Activated CD8-positive, alpha-beta T cell treated with anti-CD3 and anti-CD28 coated beads, Interleukin-2, amount 10 ng/mL, durations not matched to agents 7 days and 5 days (primary cell): Measurements from ENCODE around the gene FLT1. TPM values are rescaled to one million over a fixed set of nuclear protein-coding genes. Genes with fewer than 3 reads are reported as not detected.

ENCODE experiments used
- ATAC-seq: fragments of 150-1000 bp; cut with Tn5 transposase; one replicate; pipeline ENCODE4 v1.10.0; 2021; ENCODE audit warnings: moderate library complexity
- CTCF ChIA-PET: fragments of 350-600 bp; sonication (Branson Sonifier 250); formaldehyde crosslinking; loops from one replicate; lab custom pipeline; 2021; ENCODE audit warnings: antibody characterized with exemption; lab: Charles Lee
- POLR2A ChIA-PET: fragments of 350-600 bp; sonication (Branson Sonifier 250); formaldehyde crosslinking; loops from one replicate; lab custom pipeline; 2021; ENCODE audit warnings: antibody characterized with exemption; lab: Charles Lee
- DNase-seq: peaks from one replicate; pipeline ENCODE4 v3.0.0-alpha.2; 2020
- H3K27ac Mint-ChIP-seq: one replicate; pipeline ENCODE4 v1.8.0; 2021; ENCODE audit warnings: mild to moderate bottlenecking, mixed read lengths
- H3K27me3 Mint-ChIP-seq: one replicate; pipeline ENCODE4 v1.8.0; 2021; ENCODE audit warnings: low read depth, mixed read lengths
- H3K36me3 Mint-ChIP-seq: one replicate; pipeline ENCODE4 v1.8.0; 2021; ENCODE audit warnings: low read depth, mixed read lengths
- H3K4me1 Mint-ChIP-seq: one replicate; pipeline ENCODE4 v1.8.0; 2021; ENCODE audit warnings: low read depth, mixed read lengths
- H3K4me3 Mint-ChIP-seq: one replicate; pipeline ENCODE4 v1.8.0; 2021; ENCODE audit warnings: mild to moderate bottlenecking, mixed read lengths
- H3K9me3 Mint-ChIP-seq: one replicate; pipeline ENCODE4 v1.8.0; 2022; ENCODE audit warnings: mixed read lengths; ENCODE audit not compliant: insufficient read depth
- total RNA-seq, 2 experiments: library from RNA; stranded (reverse); gene quantifications; one replicate each; pipeline ENCODE4 v1.2.3, GENCODE V29; 2021

The FLT1 gene
- total RNA-seq, 2 experiments from 2014 or later = 0.95 to 1.3 TPM

- CTCF ChIA-PET = no interaction called here
- Mint-ChIP-seq H3K36me3 (no peaks in the 10 kb centered on the region), H3K9me3 (no peaks in the 10 kb centered on the region), H3K4me3 (no peak overlapping the region), H3K4me1 (peaks cover 5% of the 10 kb centered on the region), H3K27ac (no peak overlapping the region), H3K27me3 (peaks cover 32% of the 10 kb centered on the region)
- POLR2A ChIA-PET = no interaction called here
- ATAC-seq (no peak), DNase-seq (no peak)
Measured at GRCh38 chr13:28522871-28523270, 27.9 kb upstream of the FLT1 start.

- DNase-seq = no peak
- no peaks in the 10 kb centered on the region for H3K36me3 Mint-ChIP-seq
- no peak for ATAC-seq
- H3K4me1 Mint-ChIP-seq = no peaks in the 10 kb centered on the region
- POLR2A ChIA-PET = no interaction called here
- peaks cover 34% of the 10 kb centered on the region for H3K27me3 Mint-ChIP-seq
- H3K27ac Mint-ChIP-seq = no peak overlapping the region
- H3K4me3 Mint-ChIP-seq = no peak overlapping the region
- no peaks in the 10 kb centered on the region for H3K9me3 Mint-ChIP-seq
- CTCF ChIA-PET = no interaction called here
Measured at GRCh38 chr13:28513745-28514144, 18.8 kb upstream of the FLT1 start.

GRCh38 chr13:28510542-28510941 is 15.6 kb upstream of the FLT1 start:
- no peak overlapping the region for H3K27ac Mint-ChIP-seq
- ATAC-seq (no peak), DNase-seq (no peak)
- H3K4me1 Mint-ChIP-seq = peaks cover 5% of the 10 kb centered on the region
- no peaks in the 10 kb centered on the region for H3K9me3 Mint-ChIP-seq
- H3K36me3 Mint-ChIP-seq = no peaks in the 10 kb centered on the region
- H3K4me3 Mint-ChIP-seq = no peak overlapping the region
- H3K27me3 Mint-ChIP-seq = peaks cover 24% of the 10 kb centered on the region
- POLR2A ChIA-PET = no interaction called here
- CTCF ChIA-PET = no interaction called here

- peaks cover 24% of the 10 kb centered on the region for H3K27me3 Mint-ChIP-seq
- DNase-seq (no peak), ATAC-seq (no peak)
- no peaks in the 10 kb centered on the region for H3K9me3 Mint-ChIP-seq
- no peaks in the 10 kb centered on the region for H3K36me3 Mint-ChIP-seq
- POLR2A ChIA-PET = no interaction called here
- H3K27ac Mint-ChIP-seq = no peak overlapping the region
- peaks cover 9% of the 10 kb centered on the region for H3K4me1 Mint-ChIP-seq
- no peak overlapping the region for H3K4me3 Mint-ChIP-seq
- CTCF ChIA-PET = no interaction called here
Measured at GRCh38 chr13:28510066-28510465, 15.1 kb upstream of the FLT1 start.

- DNase-seq = no peak
- CTCF ChIA-PET = interaction anchor here (0.9 to 1.1 kb wide), 2 partner anchors 100 to 180 kb away, joined by 3 read pairs; no protein-coding TSS in a partner anchor
- Mint-ChIP-seq H3K36me3 (no peaks in the 10 kb centered on the region), H3K27ac (peak overlapping the region; percentile 5), H3K9me3 (no peaks in the 10 kb centered on the region), H3K27me3 (peaks cover 16% of the 10 kb centered on the region), H3K4me1 (peaks cover 11% of the 10 kb centered on the region), H3K4me3 (no peak overlapping the region)
- ATAC-seq = peak; percentile 49
- POLR2A ChIA-PET = no interaction called here
Measured at GRCh38 chr13:28505543-28506135, 10.7 kb upstream of the FLT1 start.

- H3K9me3 Mint-ChIP-seq = no peaks in the 10 kb centered on the region
- CTCF ChIA-PET = interaction anchor here (0.9 kb wide), 1 partner anchor 179 kb away, joined by 4 read pairs; no protein-coding TSS in a partner anchor
- DNase-seq = no peak
- H3K4me1 Mint-ChIP-seq = peaks cover 11% of the 10 kb centered on the region
- H3K4me3 Mint-ChIP-seq = no peak overlapping the region
- peaks cover 11% of the 10 kb centered on the region for H3K27me3 Mint-ChIP-seq
- no peak overlapping the region for H3K27ac Mint-ChIP-seq
- POLR2A ChIA-PET = no interaction called here
- ATAC-seq = no peak
- no peaks in the 10 kb centered on the region for H3K36me3 Mint-ChIP-seq
Measured at GRCh38 chr13:28503182-28503967, 8.4 kb upstream of the FLT1 start.

GRCh38 chr13:28501547-28501946 is 6.6 kb upstream of the FLT1 start:
- H3K9me3 Mint-ChIP-seq = no peaks in the 10 kb centered on the region
- DNase-seq (no peak), ATAC-seq (no peak)
- H3K27ac Mint-ChIP-seq = no peak overlapping the region
- no peak overlapping the region for H3K4me3 Mint-ChIP-seq
- CTCF ChIA-PET = no interaction called here
- no peaks in the 10 kb centered on the region for H3K36me3 Mint-ChIP-seq
- H3K27me3 Mint-ChIP-seq = peaks cover 27% of the 10 kb centered on the region
- POLR2A ChIA-PET = no interaction called here
- H3K4me1 Mint-ChIP-seq = peaks cover 15% of the 10 kb centered on the region

- H3K4me3 Mint-ChIP-seq = no peak overlapping the region
- POLR2A ChIA-PET = no interaction called here
Measured at GRCh38 chr13:28499609-28500008, 4.7 kb upstream of the FLT1 start.

GRCh38 chr13:28498481-28499115 is 3.7 kb upstream of the FLT1 start:
- H3K36me3 Mint-ChIP-seq = no peaks in the 10 kb centered on the region
- H3K4me3 Mint-ChIP-seq = no peak overlapping the region
- H3K4me1 Mint-ChIP-seq = peaks cover 7% of the 10 kb centered on the region
- POLR2A ChIA-PET = no interaction called here
- CTCF ChIA-PET = no interaction called here
- DNase-seq (no peak), ATAC-seq (no peak)
- H3K9me3 Mint-ChIP-seq = no peaks in the 10 kb centered on the region
- H3K27ac Mint-ChIP-seq = no peak overlapping the region
- peaks cover 45% of the 10 kb centered on the region for H3K27me3 Mint-ChIP-seq

More at GRCh38 chr13:28499609-28500008, 4.7 kb upstream of the FLT1 start:
- no peak overlapping the region for H3K27ac Mint-ChIP-seq
- DNase-seq = no peak
- no peaks in the 10 kb centered on the region for H3K36me3 Mint-ChIP-seq
- peaks cover 6% of the 10 kb centered on the region for H3K4me1 Mint-ChIP-seq
- CTCF ChIA-PET = no interaction called here
- no peaks in the 10 kb centered on the region for H3K9me3 Mint-ChIP-seq
- peaks cover 39% of the 10 kb centered on the region for H3K27me3 Mint-ChIP-seq
- no peak for ATAC-seq

GRCh38 chr13:28497143-28497876 is 2.4 kb upstream of the FLT1 start:
- no peak for DNase-seq
- Mint-ChIP-seq H3K9me3 (no peaks in the 10 kb centered on the region), H3K27me3 (peaks cover 50% of the 10 kb centered on the region), H3K4me1 (peaks cover 18% of the 10 kb centered on the region), H3K36me3 (no peaks in the 10 kb centered on the region), H3K4me3 (no peak overlapping the region), H3K27ac (no peak overlapping the region)
- CTCF ChIA-PET = no interaction called here
- POLR2A ChIA-PET = interaction anchor here (0.6 kb wide), 1 partner anchor 32 kb away, joined by 3 read pairs; no protein-coding TSS in a partner anchor
- ATAC-seq = no peak

- H3K27ac Mint-ChIP-seq = no peak overlapping the region
- H3K9me3 Mint-ChIP-seq = no peaks in the 10 kb centered on the region
- H3K4me1 Mint-ChIP-seq = peaks cover 23% of the 10 kb centered on the region
- ChIA-PET CTCF (no interaction called here), POLR2A (interaction anchor here (0.6 to 1.0 kb wide), 2 partner anchors 163 to 224 kb away, joined by 3 read pairs; no protein-coding TSS in a partner anchor)
- no peaks in the 10 kb centered on the region for H3K36me3 Mint-ChIP-seq
- peaks cover 48% of the 10 kb centered on the region for H3K27me3 Mint-ChIP-seq
- no peak for ATAC-seq
- peak overlapping the region; percentile 42 for H3K4me3 Mint-ChIP-seq
- no peak for DNase-seq
Measured at GRCh38 chr13:28496188-28496564, 1.2 kb upstream of the FLT1 start.
